ENCODE measurements around the gene PLA2G4B. TPM values are rescaled to one million over a fixed set of nuclear protein-coding genes. Genes with fewer than 3 reads are reported as not detected.

The PLA2G4B gene
- total RNA-seq, 1 experiment from 2014 or later = 7.8 TPM

GRCh38 chr15:41880156-41880877, 41.7 kb downstream of the PLA2G4B start:
- H3K4me1 ChIP-seq (replicated peaks; ENCODE audit: insufficient read depth) = no peaks in the 10 kb centered on the region
- no peaks in the 10 kb centered on the region for H3K9me2 ChIP-seq (ENCODE audit: insufficient read depth)
- no peaks in the 10 kb centered on the region for H3F3A ChIP-seq (ENCODE audit: insufficient read depth, low read depth)
- H3K27ac ChIP-seq = no peak overlapping the region
- no peak overlapping the region for H2AFZ ChIP-seq
- no peaks in the 10 kb centered on the region for H3K9me3 ChIP-seq (ENCODE audit: insufficient read depth, low read depth)
- CTCF ChIA-PET = interaction anchor here (0.6 kb wide), 1 partner anchor 108 kb away, joined by 3 read pairs; no protein-coding TSS in a partner anchor
- BruUV-seq (replicated peaks) = no TSS peak
- POLR2A ChIA-PET (ENCODE audit: unreplicated experiment) = interaction anchor here (0.6 kb wide), 1 partner anchor 10 kb away, joined by 6 read pairs; no protein-coding TSS in a partner anchor
- DNase-seq = no peak
- H3K4me2 ChIP-seq = no peak overlapping the region
- intact Hi-C loops (cut with micrococcal nuclease; ENCODE audit: unreplicated experiment) = no loop called here
- no peaks in the 10 kb centered on the region for H3K27me3 ChIP-seq (ENCODE audit: insufficient read depth, low read depth)
- H3K4me3 ChIP-seq = no peak overlapping the region
- no peaks in the 10 kb centered on the region for H4K20me1 ChIP-seq (ENCODE audit: insufficient read depth)
- H3K79me2 ChIP-seq (ENCODE audit: low read depth) = no peaks in the 10 kb centered on the region
- no peaks in the 10 kb centered on the region for H3K36me3 ChIP-seq (ENCODE audit: low read depth)
- TF ChIP-seq EZH2 (IDR thresholded peaks at IDR 0.05; ENCODE audit: low read depth) (no peak), CTCF (conservative IDR thresholded peaks at IDR 0.05) (no peak)

GRCh38 chr15:41881086-41881485, 42.4 kb downstream of the PLA2G4B start:
- TF ChIP-seq CTCF (conservative IDR thresholded peaks at IDR 0.05) (no peak), EZH2 (IDR thresholded peaks at IDR 0.05; ENCODE audit: low read depth) (no peak)
- no peaks in the 10 kb centered on the region for H3K27me3 ChIP-seq (ENCODE audit: insufficient read depth, low read depth)
- POLR2A ChIA-PET (ENCODE audit: unreplicated experiment) = interaction anchor here (0.6 kb wide), 1 partner anchor 10 kb away, joined by 6 read pairs; no protein-coding TSS in a partner anchor
- intact Hi-C loops (cut with micrococcal nuclease; ENCODE audit: unreplicated experiment) = no loop called here
- H3K27ac ChIP-seq = no peak overlapping the region
- H2AFZ ChIP-seq = no peak overlapping the region
- no peaks in the 10 kb centered on the region for H3K4me1 ChIP-seq (replicated peaks; ENCODE audit: insufficient read depth)
- H3F3A ChIP-seq (ENCODE audit: insufficient read depth, low read depth) = no peaks in the 10 kb centered on the region
- no TSS peak for BruUV-seq (replicated peaks)
- H3K9me3 ChIP-seq (ENCODE audit: insufficient read depth, low read depth) = no peaks in the 10 kb centered on the region
- H3K79me2 ChIP-seq (ENCODE audit: low read depth) = no peaks in the 10 kb centered on the region
- no peak overlapping the region for H3K4me2 ChIP-seq
- H3K36me3 ChIP-seq (ENCODE audit: low read depth) = no peaks in the 10 kb centered on the region
- no peaks in the 10 kb centered on the region for H4K20me1 ChIP-seq (ENCODE audit: insufficient read depth)
- no peak overlapping the region for H3K4me3 ChIP-seq
- no peaks in the 10 kb centered on the region for H3K9me2 ChIP-seq (ENCODE audit: insufficient read depth)
- CTCF ChIA-PET = no interaction called here
- DNase-seq = no peak

GRCh38 chr15:41881550-41881919, 42.9 kb downstream of the PLA2G4B start:
- ChIA-PET CTCF (no interaction called here), POLR2A (ENCODE audit: unreplicated experiment) (no interaction called here)
- H3K4me1 ChIP-seq (replicated peaks; ENCODE audit: insufficient read depth) = no peaks in the 10 kb centered on the region
- no peak for TF ChIP-seq CTCF (conservative IDR thresholded peaks at IDR 0.05)
- no peak for TF ChIP-seq EZH2 (IDR thresholded peaks at IDR 0.05; ENCODE audit: low read depth)
- no peak overlapping the region for H2AFZ ChIP-seq
- intact Hi-C loops (cut with micrococcal nuclease; ENCODE audit: unreplicated experiment) = no loop called here
- H3F3A ChIP-seq (ENCODE audit: insufficient read depth, low read depth) = no peaks in the 10 kb centered on the region
- no peaks in the 10 kb centered on the region for H3K27me3 ChIP-seq (ENCODE audit: insufficient read depth, low read depth)
- no peak overlapping the region for H3K4me3 ChIP-seq
- H4K20me1 ChIP-seq (ENCODE audit: insufficient read depth) = no peaks in the 10 kb centered on the region
- H3K4me2 ChIP-seq = peak overlapping the region; percentile 40
- H3K36me3 ChIP-seq (ENCODE audit: low read depth) = no peaks in the 10 kb centered on the region
- no peak overlapping the region for H3K27ac ChIP-seq
- DNase-seq = no peak
- no peaks in the 10 kb centered on the region for H3K9me2 ChIP-seq (ENCODE audit: insufficient read depth)
- no peaks in the 10 kb centered on the region for H3K79me2 ChIP-seq (ENCODE audit: low read depth)
- BruUV-seq (replicated peaks) = no TSS peak
- no peaks in the 10 kb centered on the region for H3K9me3 ChIP-seq (ENCODE audit: insufficient read depth, low read depth)

Data from PC-9 (cell line).